CD14-positive monocyte (primary cell): ENCODE data around the gene IFNA2. TPM values are rescaled to one million over a fixed set of nuclear protein-coding genes. Genes with fewer than 3 reads are reported as not detected.

Experiments used
- DNase-seq, 3 donors: peaks; one replicate each; pipeline ENCODE4 v3.0.0-alpha.2; 2011 to 2022
- H2AFZ ChIP-seq: 2 replicates; pipeline ENCODE4 v1.6.0; 2012; ENCODE audit warnings: mild to moderate bottlenecking, low read depth, low read length, inconsistent platforms; ENCODE audit not compliant: insufficient read depth, poor library complexity, severe bottlenecking
- H3K27ac ChIP-seq, 2 donors: 1 replicate in 1 of 2; 2 replicates in 1 of 2; pipeline ENCODE4 v1.5.1; 2012 to 2013; ENCODE audit warnings: low read length in 2 of 2, control low read depth in 1 of 2, inconsistent platforms in 1 of 2, low read depth in 1 of 2, mild to moderate bottlenecking in 1 of 2
- H3K27me3 ChIP-seq, 2 donors: one replicate each; pipeline versions ENCODE4 v1.6.0 to v1.6.1; 2011 to 2013; ENCODE audit warnings: low read length in 2 of 2; ENCODE audit not compliant: control insufficient read depth in 2 of 2, insufficient read depth in 2 of 2
- H3K36me3 ChIP-seq, 2 donors: replicated peaks in 1 of 2; 1 replicate in 1 of 2; 2 replicates in 1 of 2; pipeline versions ENCODE4 v1.5.1 to v1.6.1; 2012 to 2013; ENCODE audit warnings: low read length in 2 of 2, control low read depth in 1 of 2, inconsistent platforms in 1 of 2, mild to moderate bottlenecking in 1 of 2; ENCODE audit not compliant: insufficient read depth in 2 of 2, control insufficient read depth in 1 of 2
- H3K4me1 ChIP-seq, 2 donors: 1 replicate in 1 of 2; 2 replicates in 1 of 2; pipeline versions ENCODE4 v1.5.1 to v1.6.1; 2012 to 2013; ENCODE audit warnings: low read length in 2 of 2, control low read depth in 1 of 2, inconsistent platforms in 1 of 2, mild to moderate bottlenecking in 1 of 2, moderate library complexity in 1 of 2; ENCODE audit not compliant: insufficient read depth in 2 of 2, control insufficient read depth in 1 of 2
- H3K4me2 ChIP-seq: replicated peaks from 2 replicates; pipeline ENCODE3; 2012; ENCODE audit warnings: low read length, moderate library complexity, mild to moderate bottlenecking; ENCODE audit not compliant: poor library complexity, severe bottlenecking; ENCODE audit errors: extremely low read depth
- H3K4me3 ChIP-seq, 3 experiments: fragments of 200-600 bp in 1 of 3; sonication (generic) in 1 of 3; replicated peaks in 1 of 3; 1 replicate in 2 of 3; 2 replicates in 1 of 3; pipeline ENCODE4 v1.5.1; 2011 to 2013; ENCODE audit warnings: low read length in 3 of 3, mild to moderate bottlenecking in 3 of 3, control low read depth in 2 of 3, low read depth in 2 of 3, inconsistent platforms in 1 of 3, moderate library complexity in 1 of 3
- H3K79me2 ChIP-seq: 2 replicates; pipeline ENCODE4 v1.6.0; 2012; ENCODE audit warnings: mild to moderate bottlenecking, control low read depth, inconsistent platforms, low read length, moderate library complexity; ENCODE audit not compliant: insufficient read depth
- H3K9ac ChIP-seq: 2 replicates; pipeline ENCODE4 v1.6.0; 2017; ENCODE audit warnings: low read length, mild to moderate bottlenecking; ENCODE audit not compliant: insufficient read depth, poor library complexity, severe bottlenecking
- H3K9me3 ChIP-seq, 2 donors: replicated peaks in 1 of 2; 1 replicate in 1 of 2; 2 replicates in 1 of 2; pipeline versions ENCODE4 v1.5.1 to v1.6.1; 2012 to 2013; ENCODE audit warnings: low read length in 2 of 2, control low read depth in 1 of 2; ENCODE audit not compliant: control insufficient read depth in 1 of 2, insufficient read depth in 1 of 2
- H4K20me1 ChIP-seq: 2 replicates; pipeline ENCODE4 v1.6.0; 2012; ENCODE audit warnings: mild to moderate bottlenecking, low read length, control low read depth, moderate library complexity; ENCODE audit not compliant: insufficient read depth
- H3K27ac Mint-ChIP-seq, 7 donors: one replicate each; pipeline ENCODE4 v1.8.0; 2020; ENCODE audit warnings: mild to moderate bottlenecking in 7 of 7, mixed read lengths in 7 of 7, moderate library complexity in 6 of 7, inconsistent platforms in 2 of 7
- H3K27me3 Mint-ChIP-seq, 3 donors: one replicate each; pipeline ENCODE4 v1.8.0; 2021 to 2022; ENCODE audit warnings: low read depth in 3 of 3, mild to moderate bottlenecking in 3 of 3, mixed read lengths in 3 of 3, moderate library complexity in 3 of 3, inconsistent platforms in 1 of 3
- H3K36me3 Mint-ChIP-seq, 2 donors: one replicate each; pipeline ENCODE4 v1.8.0; 2020; ENCODE audit warnings: mixed read lengths in 2 of 2, inconsistent platforms in 1 of 2, mild to moderate bottlenecking in 1 of 2
- H3K4me1 Mint-ChIP-seq: one replicate; pipeline ENCODE4 v1.8.0; 2020; ENCODE audit warnings: mild to moderate bottlenecking, mixed read lengths
- H3K4me3 Mint-ChIP-seq, 2 donors: one replicate each; pipeline ENCODE4 v1.8.0; 2020; ENCODE audit warnings: mild to moderate bottlenecking in 2 of 2, mixed read lengths in 2 of 2, moderate library complexity in 1 of 2
- H3K9me3 Mint-ChIP-seq, 7 donors: one replicate each; pipeline ENCODE4 v1.8.0; 2020 to 2022; ENCODE audit warnings: mixed read lengths in 7 of 7, mild to moderate bottlenecking in 6 of 7, moderate library complexity in 6 of 7, inconsistent platforms in 2 of 7
- WGBS: methylation state at CpG from one replicate; pipeline ENCODE4 v1.1.5; 2013; ENCODE audit warnings: missing lambda C conversion rate; ENCODE audit not compliant: insufficient coverage; 5-methylcytosine and 5-hydroxymethylcytosine counted together
- intact Hi-C, 2 donors: fragments of 100-400 bp; cut with micrococcal nuclease; formaldehyde crosslinking; loops; one replicate each; pipeline versions ENCODE4 v1.15.0 to v1.15.1; 2023
- polyA plus RNA-seq, 3 donors: library from polyadenylated mRNA; depleted of rRNA in 1 of 3; unstranded in 2 of 3; stranded (reverse) in 1 of 3; fragments of 300-500 nt in 2 of 3; fragments of >200 nt in 1 of 3; fragmentation: Illumina TruSeq in 2 of 3; gene quantifications; 1 replicate in 2 of 3; 2 replicates in 1 of 3; pipeline ENCODE4 v1.2.3, GENCODE V29; 2012 to 2021
- TF ChIP-seq, protein P1 (sequence below): fragments of 200-600 bp; IDR thresholded peaks from one replicate; pipeline ENCODE4 v1.8.0; 2022; ENCODE audit warnings: antibody characterized with exemption, mild to moderate bottlenecking

The IFNA2 gene
- polyA plus RNA-seq, 3 donors: not detected

GRCh38 chr9:21334701-21335632, 50.2 kb downstream of the IFNA2 start, which contains the start of gene KLHL9:
Gene KLHL9, minus strand, starts transcription at chr9:21335404. Its CDS starts 545 bp downstream, at chr9:21334859.
- peaks cover 0 to 8% (median 6%) of the 10 kb centered on the region in 3 donors for H3K27me3 Mint-ChIP-seq

More at GRCh38 chr9:21334701-21335632, 50.2 kb downstream of the IFNA2 start, which contains the start of gene KLHL9:
- Histone ChIP-seq H3K4me3 (peak within 1 kb of the TSS; percentile 76 to 97 (median 94)), H3K36me3 (peaks cover 2 to 18% of the 10 kb centered on the region in 2 donors), H2AFZ (peak within 1 kb of the TSS; percentile 80), H3K9me3 (no peaks in the 10 kb centered on the region), H3K27me3 (no peaks in the 10 kb centered on the region), H3K4me1 (peaks cover 22 to 39% of the 10 kb centered on the region in 2 donors), H3K9ac (peak within 1 kb of the TSS; percentile 94), H3K4me2 (peak within 1 kb of the TSS; percentile 89), H3K27ac (peak within 1 kb of the TSS; percentile 91 to 98), H4K20me1 (peaks cover 41% of the 10 kb centered on the region), H3K79me2 (peaks cover 57% of the 10 kb centered on the region)
- TF ChIP-seq, protein P1, sequence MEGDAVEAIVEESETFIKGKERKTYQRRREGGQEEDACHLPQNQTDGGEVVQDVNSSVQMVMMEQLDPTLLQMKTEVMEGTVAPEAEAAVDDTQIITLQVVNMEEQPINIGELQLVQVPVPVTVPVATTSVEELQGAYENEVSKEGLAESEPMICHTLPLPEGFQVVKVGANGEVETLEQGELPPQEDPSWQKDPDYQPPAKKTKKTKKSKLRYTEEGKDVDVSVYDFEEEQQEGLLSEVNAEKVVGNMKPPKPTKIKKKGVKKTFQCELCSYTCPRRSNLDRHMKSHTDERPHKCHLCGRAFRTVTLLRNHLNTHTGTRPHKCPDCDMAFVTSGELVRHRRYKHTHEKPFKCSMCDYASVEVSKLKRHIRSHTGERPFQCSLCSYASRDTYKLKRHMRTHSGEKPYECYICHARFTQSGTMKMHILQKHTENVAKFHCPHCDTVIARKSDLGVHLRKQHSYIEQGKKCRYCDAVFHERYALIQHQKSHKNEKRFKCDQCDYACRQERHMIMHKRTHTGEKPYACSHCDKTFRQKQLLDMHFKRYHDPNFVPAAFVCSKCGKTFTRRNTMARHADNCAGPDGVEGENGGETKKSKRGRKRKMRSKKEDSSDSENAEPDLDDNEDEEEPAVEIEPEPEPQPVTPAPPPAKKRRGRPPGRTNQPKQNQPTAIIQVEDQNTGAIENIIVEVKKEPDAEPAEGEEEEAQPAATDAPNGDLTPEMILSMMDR: no peak
- H3K4me3 Mint-ChIP-seq: peak within 1 kb of the TSS; percentile 85 to 91
- H3K9me3 Mint-ChIP-seq: no peaks in the 10 kb centered on the region
- intact Hi-C loops: loop anchor here in 1 of 2 donors (10.0 kb wide), 2 partner anchors 50 to 110 kb away; partner anchors contain the start of genes IFNA1 and IFNA2
- H3K27ac Mint-ChIP-seq: peak within 1 kb of the TSS; percentile 88 to 95 (median 93)
- H3K36me3 Mint-ChIP-seq: peaks cover 12 to 15% of the 10 kb centered on the region in 2 donors
- peak; percentile 85 to 88 (median 86) for DNase-seq
- WGBS: 0% methylated on average over 50 of the region's 55 CpGs
- H3K4me1 Mint-ChIP-seq: peaks cover 47% of the 10 kb centered on the region

Other genes with a start within 250 kb of the IFNA2 start
- not detected for gene IFNW1, start 243.6 kb downstream of the IFNA2 start, polyA plus RNA-seq
- not detected for gene IFNA21, start 218.7 kb downstream of the IFNA2 start, polyA plus RNA-seq
- not detected for gene IFNA4, start 197.8 kb downstream of the IFNA2 start, polyA plus RNA-seq
- not detected for gene IFNA7, start 183.2 kb downstream of the IFNA2 start, polyA plus RNA-seq
- gene IFNA10, start 178.3 kb downstream of the IFNA2 start, polyA plus RNA-seq: not detected
- gene IFNA16, start 168.1 kb downstream of the IFNA2 start, polyA plus RNA-seq: not detected
- gene IFNA17, start 157.2 kb downstream of the IFNA2 start, polyA plus RNA-seq: not detected
- gene IFNA14, start 145.4 kb downstream of the IFNA2 start, polyA plus RNA-seq: not detected
- not detected for gene IFNA5, start 80.1 kb downstream of the IFNA2 start, polyA plus RNA-seq
- 1 to 10 TPM; 2.8 to 9.0 (median 7.7) TPM for gene KLHL9, start 50.0 kb downstream of the IFNA2 start, polyA plus RNA-seq
- gene IFNA6, start 34.5 kb downstream of the IFNA2 start, polyA plus RNA-seq: not detected
- not detected for gene IFNA13, start 17.3 kb downstream of the IFNA2 start, polyA plus RNA-seq
- not detected for gene IFNA8, start 23.7 kb upstream of the IFNA2 start, polyA plus RNA-seq
- not detected for gene IFNA1, start 55.0 kb upstream of the IFNA2 start, polyA plus RNA-seq
- not detected for gene IFNE, start 96.9 kb upstream of the IFNA2 start, polyA plus RNA-seq